Transverse colon (tissue), 4 donors: ENCODE results near the gene NFS1. TPM values are rescaled to one million over a fixed set of nuclear protein-coding genes. Genes with fewer than 3 reads are reported as not detected.

Experiments used
- DNase-seq: peaks from one replicate; pipeline ENCODE4 v3.0.0-alpha.2; 2019
- H3K27ac ChIP-seq, 4 donors: fragments of 200-600 bp; sonication (generic); 2 replicates each; pipeline ENCODE4 v1.5.1; 2016 to 2018; ENCODE audit warnings: inconsistent platforms in 4 of 4
- H3K27me3 ChIP-seq: fragments of 200-600 bp; sonication (generic); 2 replicates; pipeline ENCODE4 v1.5.1; 2017; ENCODE audit warnings: inconsistent platforms
- H3K36me3 ChIP-seq, 4 donors: fragments of 200-600 bp; sonication (generic); 2 replicates each; pipeline ENCODE4 v1.5.1; 2017 to 2019; ENCODE audit warnings: inconsistent platforms in 4 of 4
- H3K4me1 ChIP-seq, 4 donors: fragments of 200-600 bp; sonication (generic); 2 replicates each; pipeline ENCODE4 v1.5.1; 2017 to 2020; ENCODE audit warnings: inconsistent platforms in 4 of 4
- H3K4me3 ChIP-seq, 4 donors: fragments of 200-600 bp; sonication (generic); 1 replicate in 1 of 4; 2 replicates in 3 of 4; pipeline versions ENCODE4 v1.5.1 to v1.6.1; 2017 to 2019; ENCODE audit warnings: inconsistent platforms in 4 of 4
- H3K9me3 ChIP-seq, 2 donors: fragments of 200-600 bp; sonication (generic); 2 replicates each; pipeline ENCODE4 v1.5.1; 2017 to 2019; ENCODE audit warnings: inconsistent platforms in 2 of 2
- EP300 ChIP-seq: sonication (generic); formaldehyde crosslinking; IDR thresholded peaks from one replicate; pipeline ENCODE4 v1.6.1; 2017; ENCODE audit warnings: antibody characterized with exemption, low read depth
- POLR2A ChIP-seq: fragments of 450-650 bp; IDR thresholded peaks from one replicate; pipeline ENCODE4 v1.6.1; 2016; ENCODE audit warnings: antibody characterized with exemption, mild to moderate bottlenecking, moderate library complexity
- POLR2AphosphoS5 ChIP-seq, 3 donors: sonication (generic); formaldehyde crosslinking; IDR thresholded peaks; one replicate each; pipeline ENCODE4 v1.6.1; 2016; ENCODE audit warnings: antibody characterized with exemption in 3 of 3
- WGBS, 2 donors: methylation state at CpG; one replicate each; pipeline ENCODE4 v1.1.5; 2018; ENCODE audit warnings: low coverage in 1 of 2; 5-methylcytosine and 5-hydroxymethylcytosine counted together
- in situ Hi-C, 4 donors: fragments of 200-750 bp; cut with MboI; loops; one replicate each; pipeline versions ENCODE4 v1.15.0 to v1.15.1; 2017; ENCODE audit warnings: low sequenced_read_pairs in 3 of 4, low pct_ligation_motif_present in 1 of 4, low pct_unique_long_range_greater_than_20kb in 1 of 4
- intact Hi-C: fragments of 100-400 bp; cut with DNase I; formaldehyde crosslinking; loops from one replicate; pipeline ENCODE4 v1.15.1; 2023; ENCODE audit warnings: low total_unique reads
- total RNA-seq, 4 donors: library from RNA; depleted of rRNA; stranded (reverse); fragments of >200 nt; gene quantifications; one replicate each; pipeline ENCODE4 v1.1.0, GENCODE V29; 2016
- TF ChIP-seq, protein P1 (sequence below), 5 experiments: fragments of 200-600 bp in 3 of 5; fragments of 450-650 bp in 2 of 5; sonication (generic) in 3 of 5; IDR thresholded peaks; 1 replicate in 2 of 5; 2 replicates in 3 of 5; pipeline ENCODE4 v1.5.1; 2016 to 2017; ENCODE audit warnings: antibody characterized with exemption in 5 of 5, inconsistent platforms in 3 of 5, mild to moderate bottlenecking in 2 of 5, moderate library complexity in 1 of 5

Gene NFS1
- total RNA-seq, 4 donors from 2014 or later, result 28.4 to 54.1 (median 42.0) TPM

DNA sequence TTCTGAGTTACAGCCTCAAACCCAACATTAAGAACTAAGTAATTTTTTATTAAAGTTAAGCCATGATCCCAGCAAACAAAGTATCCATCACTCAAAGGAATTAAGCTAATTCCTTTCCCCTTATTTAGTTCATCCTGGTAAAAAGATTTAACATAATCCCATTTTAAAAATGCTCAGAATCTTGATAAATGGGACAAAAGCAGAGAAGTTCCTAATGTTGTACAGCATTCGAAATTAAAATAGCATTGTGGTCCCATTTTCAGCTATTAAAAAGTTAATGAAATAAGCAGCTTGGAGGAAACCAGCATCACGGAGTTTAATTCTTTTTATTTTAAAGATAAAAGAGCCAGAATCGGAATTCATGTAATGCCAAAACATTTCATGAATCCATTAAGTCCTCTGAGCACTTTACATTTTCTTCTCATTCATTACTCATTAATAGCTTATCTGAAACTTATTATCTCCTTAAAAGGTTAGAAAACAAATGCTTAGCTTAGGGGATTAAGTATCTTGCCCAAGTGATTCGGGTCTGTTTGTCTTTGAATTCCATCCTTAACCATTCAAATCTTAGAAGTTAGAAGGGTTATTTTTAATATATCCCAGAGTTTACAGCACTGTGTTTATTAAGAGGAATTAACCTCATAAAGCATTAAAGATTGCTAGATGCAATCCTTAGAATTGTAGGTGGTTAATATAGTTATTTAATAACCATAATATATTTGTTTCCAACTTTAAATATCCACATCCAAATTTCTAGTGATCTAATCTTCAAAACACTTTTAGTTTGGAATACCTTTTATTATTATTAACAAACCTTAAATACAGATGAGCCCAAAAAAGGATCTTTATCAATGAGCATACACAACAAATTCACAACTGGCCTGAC is 31.7 kb upstream of the NFS1 start:
- in situ Hi-C loops, result no loop called here
- TF ChIP-seq POLR2A (no peak), EP300 (no peak), POLR2AphosphoS5 (IDR thresholded peaks at IDR 0.05) (no peak)
- TF ChIP-seq, protein P1, sequence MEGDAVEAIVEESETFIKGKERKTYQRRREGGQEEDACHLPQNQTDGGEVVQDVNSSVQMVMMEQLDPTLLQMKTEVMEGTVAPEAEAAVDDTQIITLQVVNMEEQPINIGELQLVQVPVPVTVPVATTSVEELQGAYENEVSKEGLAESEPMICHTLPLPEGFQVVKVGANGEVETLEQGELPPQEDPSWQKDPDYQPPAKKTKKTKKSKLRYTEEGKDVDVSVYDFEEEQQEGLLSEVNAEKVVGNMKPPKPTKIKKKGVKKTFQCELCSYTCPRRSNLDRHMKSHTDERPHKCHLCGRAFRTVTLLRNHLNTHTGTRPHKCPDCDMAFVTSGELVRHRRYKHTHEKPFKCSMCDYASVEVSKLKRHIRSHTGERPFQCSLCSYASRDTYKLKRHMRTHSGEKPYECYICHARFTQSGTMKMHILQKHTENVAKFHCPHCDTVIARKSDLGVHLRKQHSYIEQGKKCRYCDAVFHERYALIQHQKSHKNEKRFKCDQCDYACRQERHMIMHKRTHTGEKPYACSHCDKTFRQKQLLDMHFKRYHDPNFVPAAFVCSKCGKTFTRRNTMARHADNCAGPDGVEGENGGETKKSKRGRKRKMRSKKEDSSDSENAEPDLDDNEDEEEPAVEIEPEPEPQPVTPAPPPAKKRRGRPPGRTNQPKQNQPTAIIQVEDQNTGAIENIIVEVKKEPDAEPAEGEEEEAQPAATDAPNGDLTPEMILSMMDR (IDR thresholded peaks at IDR 0.05), result no peak
- Histone ChIP-seq H3K27ac (no peak overlapping the region), H3K36me3 (peaks cover 0 to 98% (median 44%) of the 10 kb centered on the region in 4 donors), H3K9me3 (no peaks in the 10 kb centered on the region), H3K27me3 (no peaks in the 10 kb centered on the region), H3K4me3 (no peak overlapping the region), H3K4me1 (peaks cover 6 to 60% (median 38%) of the 10 kb centered on the region in 4 donors)
- 64 to 65% methylated on average over 4 of the region's 4 CpGs for WGBS, 2 donors
- intact Hi-C loops, result no loop called here
- DNase-seq, result no peak

- no peak overlapping the region for H3K27ac ChIP-seq
- 79 to 84% methylated on average over 2 of the region's 2 CpGs for WGBS, 2 donors
These were observed 30.9 kb upstream of the NFS1 start for GRCh38 chr20:35729836-35730582.

DNA sequence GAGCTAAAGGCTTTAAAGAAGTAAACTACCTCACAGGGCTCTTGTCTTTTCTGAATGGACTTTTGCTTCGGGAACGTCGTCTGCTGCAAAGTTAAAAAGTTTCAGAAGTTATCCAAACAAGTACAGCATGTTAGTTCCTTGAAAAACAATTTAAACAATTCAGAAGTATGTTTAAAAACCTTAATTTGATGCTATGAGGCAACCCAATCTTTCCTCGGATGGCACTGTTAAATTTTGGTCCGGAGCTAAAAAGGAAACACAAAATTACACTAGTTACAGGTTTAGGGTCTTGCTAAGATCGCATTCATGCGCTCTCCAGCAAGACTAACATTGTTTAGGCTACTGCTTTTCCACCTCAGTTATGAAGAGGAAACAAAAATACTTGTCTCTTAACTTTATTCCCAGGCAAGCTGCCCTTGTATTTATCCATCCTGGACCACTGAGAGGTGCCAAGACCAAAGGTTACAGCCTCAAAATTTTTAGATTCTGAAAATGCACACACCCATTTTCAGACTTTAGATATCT is 30.2 kb upstream of the NFS1 start:
- H3K4me1 ChIP-seq, result peaks cover 0 to 46% (median 26%) of the 10 kb centered on the region in 4 donors
- TF ChIP-seq POLR2AphosphoS5 (IDR thresholded peaks at IDR 0.05) (no peak), EP300 (no peak), POLR2A (no peak)
- TF ChIP-seq, protein P1 (IDR thresholded peaks at IDR 0.05), result no peak
- H3K27me3 ChIP-seq, result no peaks in the 10 kb centered on the region
- no peaks in the 10 kb centered on the region for H3K9me3 ChIP-seq
- WGBS, 2 donors, result 77 to 84% methylated on average over 7 of the region's 7 CpGs
- H3K4me3 ChIP-seq, result no peak overlapping the region
- no peak for DNase-seq
- H3K27ac ChIP-seq, result no peak overlapping the region
- intact Hi-C loops (no loop called here), in situ Hi-C loops (no loop called here)
- H3K36me3 ChIP-seq, result peaks cover 0 to 94% (median 46%) of the 10 kb centered on the region in 4 donors

More at GRCh38 chr20:35729836-35730582, 30.9 kb upstream of the NFS1 start:
- no peak for DNase-seq
- intact Hi-C loops, result no loop called here
- TF ChIP-seq, protein P1 (IDR thresholded peaks at IDR 0.05), result no peak
- no peak for TF ChIP-seq POLR2A
- peaks cover 5 to 52% (median 30%) of the 10 kb centered on the region in 4 donors for H3K4me1 ChIP-seq
- in situ Hi-C loops, result no loop called here
- peaks cover 0 to 98% (median 46%) of the 10 kb centered on the region in 4 donors for H3K36me3 ChIP-seq
- H3K9me3 ChIP-seq, result no peaks in the 10 kb centered on the region
- no peak overlapping the region for H3K4me3 ChIP-seq
- no peaks in the 10 kb centered on the region for H3K27me3 ChIP-seq
